ENCODE measurements around the gene OSBPL10. TPM values are rescaled to one million over a fixed set of nuclear protein-coding genes. Genes with fewer than 3 reads are reported as not detected.
A peak's percentile ranks its signal among the peaks of the same experiment; 100 is the strongest.

OSBPL10 gene
- polyA plus RNA-seq, 2 of the 4 experiments (the other 2 are of a cell fraction): 9.2 to 17.0 TPM

DNA sequence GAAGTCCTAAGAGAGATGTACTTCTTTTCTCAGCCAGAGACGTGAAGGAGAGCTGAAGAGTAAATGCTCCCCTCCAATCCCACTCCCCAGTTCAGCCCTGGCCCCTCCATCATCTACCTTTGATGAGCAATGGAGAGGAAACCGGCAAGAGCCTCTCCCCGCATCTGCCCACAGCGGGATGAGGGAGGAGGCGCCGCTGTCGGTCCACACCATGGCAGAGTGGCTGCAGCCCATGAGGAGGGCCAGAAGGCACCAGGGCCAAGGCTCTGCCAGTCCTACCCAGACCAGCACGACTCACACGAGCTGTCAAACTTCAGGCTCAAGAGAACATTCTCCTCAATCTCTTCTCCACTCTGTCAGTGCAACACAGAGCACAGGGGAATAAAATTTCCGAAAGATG, 129.8 kb downstream of the OSBPL10 start:
- Histone ChIP-seq H3K4me3 (no peak overlapping the region), H3K9me3 (no peaks in the 10 kb centered on the region), H3K27ac (no peak overlapping the region), H3K4me2 (no peak overlapping the region), H3K4me1 (no peaks in the 10 kb centered on the region)
- 77% methylated on average over 10 of the region's 10 CpGs for WGBS (ENCODE audit: missing lambda C conversion rate)
- ATAC-seq (peak in 1 of 2 experiments; percentile 19; a peak in 1 of 6 replicates), DNase-seq (ENCODE audit: low read depth in 1 of 2, low spot score in 1 of 2) (no peak), FAIRE-seq (no peak)
- POLR2A ChIA-PET: no interaction called here
- CTCF ChIA-PET: interaction anchor here (1.2 kb wide), 1 partner anchor 617 kb away, joined by 4 read pairs; no protein-coding TSS in a partner anchor
- TF ChIP-seq HOXB13 (CRISPR knock-in tag; IDR thresholded peaks at IDR 0.05; ENCODE audit: low read depth): no peak
- TF ChIP-seq, protein P1, sequence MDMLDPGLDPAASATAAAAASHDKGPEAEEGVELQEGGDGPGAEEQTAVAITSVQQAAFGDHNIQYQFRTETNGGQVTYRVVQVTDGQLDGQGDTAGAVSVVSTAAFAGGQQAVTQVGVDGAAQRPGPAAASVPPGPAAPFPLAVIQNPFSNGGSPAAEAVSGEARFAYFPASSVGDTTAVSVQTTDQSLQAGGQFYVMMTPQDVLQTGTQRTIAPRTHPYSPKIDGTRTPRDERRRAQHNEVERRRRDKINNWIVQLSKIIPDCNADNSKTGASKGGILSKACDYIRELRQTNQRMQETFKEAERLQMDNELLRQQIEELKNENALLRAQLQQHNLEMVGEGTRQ (IDR thresholded peaks at IDR 0.05): no peak
- TF ChIP-seq, protein P2, sequence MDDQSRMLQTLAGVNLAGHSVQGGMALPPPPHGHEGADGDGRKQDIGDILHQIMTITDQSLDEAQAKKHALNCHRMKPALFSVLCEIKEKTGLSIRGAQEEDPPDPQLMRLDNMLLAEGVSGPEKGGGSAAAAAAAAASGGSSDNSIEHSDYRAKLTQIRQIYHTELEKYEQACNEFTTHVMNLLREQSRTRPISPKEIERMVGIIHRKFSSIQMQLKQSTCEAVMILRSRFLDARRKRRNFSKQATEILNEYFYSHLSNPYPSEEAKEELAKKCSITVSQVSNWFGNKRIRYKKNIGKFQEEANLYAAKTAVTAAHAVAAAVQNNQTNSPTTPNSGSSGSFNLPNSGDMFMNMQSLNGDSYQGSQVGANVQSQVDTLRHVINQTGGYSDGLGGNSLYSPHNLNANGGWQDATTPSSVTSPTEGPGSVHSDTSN (IDR thresholded peaks at IDR 0.05): no peak
- TF ChIP-seq KDM5A (IDR thresholded peaks at IDR 0.05): no peak
- TF ChIP-seq ESRRA (IDR thresholded peaks at IDR 0.05; ENCODE audit: borderline replicate concordance, low read length): no peak
- TF ChIP-seq RCOR1 (IDR thresholded peaks at IDR 0.05; ENCODE audit: low read depth, low read length): no peak
- TF ChIP-seq BHLHE40 (IDR thresholded peaks at IDR 0.05; ENCODE audit: low read depth, low read length): no peak
- no peak for TF ChIP-seq RAD21 (conservative IDR thresholded peaks at IDR 0.05 in 1 of 2, IDR thresholded peaks at IDR 0.05 in 1 of 2)
- TF ChIP-seq MYC (IDR thresholded peaks at IDR 0.05; ENCODE audit: borderline replicate concordance, low read length): no peak
- no peak for TF ChIP-seq HDAC2 (IDR thresholded peaks at IDR 0.05)
- no peak for TF ChIP-seq KDM1A (IDR thresholded peaks at IDR 0.05; ENCODE audit: low read depth)
- TF ChIP-seq, protein P3, sequence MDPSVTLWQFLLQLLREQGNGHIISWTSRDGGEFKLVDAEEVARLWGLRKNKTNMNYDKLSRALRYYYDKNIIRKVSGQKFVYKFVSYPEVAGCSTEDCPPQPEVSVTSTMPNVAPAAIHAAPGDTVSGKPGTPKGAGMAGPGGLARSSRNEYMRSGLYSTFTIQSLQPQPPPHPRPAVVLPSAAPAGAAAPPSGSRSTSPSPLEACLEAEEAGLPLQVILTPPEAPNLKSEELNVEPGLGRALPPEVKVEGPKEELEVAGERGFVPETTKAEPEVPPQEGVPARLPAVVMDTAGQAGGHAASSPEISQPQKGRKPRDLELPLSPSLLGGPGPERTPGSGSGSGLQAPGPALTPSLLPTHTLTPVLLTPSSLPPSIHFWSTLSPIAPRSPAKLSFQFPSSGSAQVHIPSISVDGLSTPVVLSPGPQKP (IDR thresholded peaks at IDR 0.05; ENCODE audit: low read depth, low read length): no peak
- no peak for TF ChIP-seq SMC3 (IDR thresholded peaks at IDR 0.05)
- no peak for TF ChIP-seq REST (IDR thresholded peaks at IDR 0.05)
- no peak for TF ChIP-seq CHD4 (IDR thresholded peaks at IDR 0.05; ENCODE audit: borderline replicate concordance)
- no peak for TF ChIP-seq CTCF (IDR thresholded peaks at IDR 0.05)
- TF ChIP-seq MAZ (IDR thresholded peaks at IDR 0.05; ENCODE audit: borderline replicate concordance, low read depth, low read length): no peak
- TF ChIP-seq FOXS1 (CRISPR knock-in tag; IDR thresholded peaks at IDR 0.05): no peak
- no peak for TF ChIP-seq JUN (IDR thresholded peaks at IDR 0.05)

Data from A549 (cell line).